Bronchial epithelial cell (primary cell): Measurements from ENCODE around the gene MYLK2. TPM values are rescaled to one million over a fixed set of nuclear protein-coding genes. Genes with fewer than 3 reads are reported as not detected.

Source experiments
- DNase-seq: peaks from one replicate; pipeline ENCODE4 v3.0.0-alpha.2; 2010; ENCODE audit warnings: low read depth
- FAIRE-seq: peaks from 2 replicates; lab custom pipeline; 2011; peaks lifted over from hg19 to GRCh38; lab: Jason Lieb, UNC
- H3K27me3 ChIP-seq: 2 replicates; pipeline ENCODE4 v1.5.1; 2011; ENCODE audit warnings: low read length; ENCODE audit not compliant: control insufficient read depth, insufficient read depth
- H3K36me3 ChIP-seq: 2 replicates; pipeline ENCODE4 v1.5.1; 2011; ENCODE audit warnings: low read length; ENCODE audit not compliant: control insufficient read depth, insufficient read depth
- H3K4me3 ChIP-seq: 2 replicates; pipeline ENCODE4 v1.5.1; 2011; ENCODE audit warnings: mild to moderate bottlenecking, low read depth, low read length, control low read depth
- CTCF ChIP-seq: IDR thresholded peaks from 2 replicates; pipeline ENCODE4 v1.5.1; 2011; ENCODE audit warnings: mild to moderate bottlenecking, moderate library complexity, low read length, control low read depth, inconsistent platforms; ENCODE audit not compliant: insufficient read depth, severe bottlenecking
- total RNA-seq: library from RNA; depleted of rRNA; stranded (reverse); fragments of >200 nt; gene quantifications from 2 replicates; pipeline ENCODE4 v1.2.1, GENCODE V29; 2014

The MYLK2 gene
- total RNA-seq, 1 donor from 2014 or later: not detected

GRCh38 chr20:31817461-31817860, 1.7 kb upstream of the MYLK2 start:
- no peaks in the 10 kb centered on the region for H3K36me3 ChIP-seq
- DNase-seq (no peak), FAIRE-seq (no peak)
- H3K4me3 ChIP-seq: no peak overlapping the region
- TF ChIP-seq CTCF: no peak
- no peaks in the 10 kb centered on the region for H3K27me3 ChIP-seq

- H3K27me3 ChIP-seq: no peaks in the 10 kb centered on the region
- no peak overlapping the region for H3K4me3 ChIP-seq
- no peaks in the 10 kb centered on the region for H3K36me3 ChIP-seq
- DNase-seq (no peak), FAIRE-seq (no peak)
- TF ChIP-seq CTCF: no peak
Observed at GRCh38 chr20:31818376-31818908, 714 bp upstream of the MYLK2 start.

- FAIRE-seq: no peak
- no peak for DNase-seq
- no peak for TF ChIP-seq CTCF
- no peaks in the 10 kb centered on the region for H3K36me3 ChIP-seq
- H3K4me3 ChIP-seq: no peak overlapping the region
- no peaks in the 10 kb centered on the region for H3K27me3 ChIP-seq
Observed at GRCh38 chr20:31820228-31820627, 1.1 kb downstream of the MYLK2 start.

- no peak for FAIRE-seq
- no peak for DNase-seq
- H3K27me3 ChIP-seq: no peaks in the 10 kb centered on the region
- H3K36me3 ChIP-seq: no peaks in the 10 kb centered on the region
- no peak overlapping the region for H3K4me3 ChIP-seq
- TF ChIP-seq CTCF: no peak
Observed at GRCh38 chr20:31821427-31821826, 2.3 kb downstream of the MYLK2 start.

- H3K36me3 ChIP-seq: no peaks in the 10 kb centered on the region
- FAIRE-seq: no peak
- no peak overlapping the region for H3K4me3 ChIP-seq
- TF ChIP-seq CTCF: peak; percentile 96
- DNase-seq: peak; percentile 17
- H3K27me3 ChIP-seq: no peaks in the 10 kb centered on the region
Observed at GRCh38 chr20:31822421-31823330, 3.5 kb downstream of the MYLK2 start.
